ENCODE results near the gene GLIS1.

GRCh38 chr1:53766194-53766742, 27.3 kb upstream of the GLIS1 start:
- no peak for TF ChIP-seq GATA2 (IDR thresholded peaks at IDR 0.05; ENCODE audit: low read depth, low read length)
- TF ChIP-seq GATA3 (IDR thresholded peaks at IDR 0.05; ENCODE audit: low read depth, low read length), result no peak

Data from SH-SY5Y (cell line).